PC-9 (cell line): ENCODE measurements around the gene BARHL1. TPM values are rescaled to one million over a fixed set of nuclear protein-coding genes. Genes with fewer than 3 reads are reported as not detected.

Source experiments
- BruUV-seq: library from RNA; stranded (reverse); fragments of 400-500 nt; replicated peaks from 2 replicates; lab custom pipeline; 2021; lab: Mats Ljungman, UMichigan
- CTCF ChIA-PET: fragments of 300-600 bp; sonication (Branson Sonifier 250); formaldehyde crosslinking; loops from one replicate; lab custom pipeline; 2022; ENCODE audit warnings: antibody characterized with exemption; lab: Charles Lee
- POLR2A ChIA-PET: fragments of 300-600 bp; sonication (Branson Sonifier 250); formaldehyde crosslinking; loops from one replicate; lab custom pipeline; 2022; ENCODE audit warnings: antibody characterized with exemption; ENCODE audit not compliant: unreplicated experiment; lab: Charles Lee
- DNase-seq, 2 experiments: peaks; one replicate each; pipeline versions ENCODE4 v3.0.0 to v3.0.0-alpha.2; 2015 to 2022; ENCODE audit warnings: mixed read lengths in 1 of 2
- H2AFZ ChIP-seq: fragments of 200-600 bp; sonication (generic); 2 replicates; pipeline ENCODE4 v1.8.1; 2017; ENCODE audit warnings: antibody characterized with exemption
- H3F3A ChIP-seq: fragments of 200-600 bp; sonication (generic); 2 replicates; pipeline ENCODE4 v1.8.1; 2017; ENCODE audit warnings: antibody characterized with exemption, mild to moderate bottlenecking, low read depth; ENCODE audit not compliant: insufficient read depth
- H3K27ac ChIP-seq: fragments of 200-600 bp; sonication (generic); 2 replicates; pipeline ENCODE4 v1.6.1; 2016; ENCODE audit warnings: mixed run types
- H3K27me3 ChIP-seq: fragments of 200-600 bp; sonication (generic); 2 replicates; pipeline ENCODE4 v1.6.1; 2016; ENCODE audit warnings: low read depth, mixed run types; ENCODE audit not compliant: insufficient read depth
- H3K36me3 ChIP-seq: fragments of 200-600 bp; sonication (generic); 2 replicates; pipeline ENCODE4 v1.6.1; 2016; ENCODE audit warnings: low read depth, mixed run types
- H3K4me1 ChIP-seq: fragments of 200-600 bp; sonication (generic); replicated peaks from 2 replicates; pipeline ENCODE4 v1.6.1; 2016; ENCODE audit warnings: mixed run types; ENCODE audit not compliant: insufficient read depth
- H3K4me2 ChIP-seq: fragments of 200-600 bp; sonication (generic); 2 replicates; pipeline ENCODE4 v1.6.1; 2017; ENCODE audit warnings: mixed run types
- H3K4me3 ChIP-seq: fragments of 200-600 bp; sonication (generic); 2 replicates; pipeline ENCODE4 v1.6.1; 2016; ENCODE audit warnings: mixed run types
- H3K79me2 ChIP-seq: fragments of 200-600 bp; sonication (generic); 2 replicates; pipeline ENCODE4 v1.6.1; 2017; ENCODE audit warnings: low read depth, mixed run types
- H3K9me2 ChIP-seq: fragments of 200-600 bp; sonication (generic); 2 replicates; pipeline ENCODE4 v1.8.1; 2017; ENCODE audit warnings: mild to moderate bottlenecking; ENCODE audit not compliant: insufficient read depth
- H3K9me3 ChIP-seq: fragments of 200-600 bp; sonication (generic); 2 replicates; pipeline ENCODE4 v1.8.1; 2016; ENCODE audit warnings: low read depth; ENCODE audit not compliant: insufficient read depth
- H4K20me1 ChIP-seq: fragments of 200-600 bp; sonication (generic); 2 replicates; pipeline ENCODE4 v1.8.1; 2017; ENCODE audit not compliant: insufficient read depth
- EZH2 ChIP-seq: fragments of 200-600 bp; sonication (generic); IDR thresholded peaks from 2 replicates; pipeline ENCODE4 v1.8.0; 2017; ENCODE audit warnings: antibody characterized with exemption, low read depth
- intact Hi-C: fragments of 100-400 bp; cut with micrococcal nuclease; formaldehyde crosslinking; loops from one replicate; pipeline ENCODE4 v1.10.0; 2022; ENCODE audit not compliant: unreplicated experiment
- total RNA-seq: library from RNA; stranded (reverse); gene quantifications from 2 replicates; pipeline ENCODE4 v1.2.3, GENCODE V29; 2021
- TF ChIP-seq, protein P1 (sequence below): fragments of 200-600 bp; sonication (generic); conservative IDR thresholded peaks from 2 replicates; pipeline ENCODE4 v1.6.1; 2017; ENCODE audit warnings: mixed run types, antibody characterized with exemption, mild to moderate bottlenecking, moderate library complexity

The BARHL1 gene
- total RNA-seq, 1 experiment from 2014 or later: not detected

GRCh38 chr9:132638240-132638639 is 55.8 kb downstream of the BARHL1 start:
- H3K4me2 ChIP-seq: no peak overlapping the region
- POLR2A ChIA-PET: no interaction called here
- BruUV-seq: no TSS peak

GRCh38 chr9:132639322-132639721 is 56.9 kb downstream of the BARHL1 start:
- H4K20me1 ChIP-seq: 0 out of 2 replicates have a peak, but pooled peaks cover 3% of the 10 kb centered on the region
- CTCF ChIA-PET: no interaction called here
- H3K4me3 ChIP-seq: no peak overlapping the region
- no peaks in the 10 kb centered on the region for H3K27me3 ChIP-seq
- H3K79me2 ChIP-seq: no peaks in the 10 kb centered on the region
- H3K36me3 ChIP-seq: peaks cover under 1% of the 10 kb centered on the region
- no TSS peak for BruUV-seq
- no peaks in the 10 kb centered on the region for H3F3A ChIP-seq
- H3K4me1 ChIP-seq: no peaks in the 10 kb centered on the region
- intact Hi-C loops: no loop called here
- H3K27ac ChIP-seq: no peak overlapping the region
- no peaks in the 10 kb centered on the region for H3K9me2 ChIP-seq
- POLR2A ChIA-PET: no interaction called here
- TF ChIP-seq EZH2: no peak
- TF ChIP-seq, protein P1, sequence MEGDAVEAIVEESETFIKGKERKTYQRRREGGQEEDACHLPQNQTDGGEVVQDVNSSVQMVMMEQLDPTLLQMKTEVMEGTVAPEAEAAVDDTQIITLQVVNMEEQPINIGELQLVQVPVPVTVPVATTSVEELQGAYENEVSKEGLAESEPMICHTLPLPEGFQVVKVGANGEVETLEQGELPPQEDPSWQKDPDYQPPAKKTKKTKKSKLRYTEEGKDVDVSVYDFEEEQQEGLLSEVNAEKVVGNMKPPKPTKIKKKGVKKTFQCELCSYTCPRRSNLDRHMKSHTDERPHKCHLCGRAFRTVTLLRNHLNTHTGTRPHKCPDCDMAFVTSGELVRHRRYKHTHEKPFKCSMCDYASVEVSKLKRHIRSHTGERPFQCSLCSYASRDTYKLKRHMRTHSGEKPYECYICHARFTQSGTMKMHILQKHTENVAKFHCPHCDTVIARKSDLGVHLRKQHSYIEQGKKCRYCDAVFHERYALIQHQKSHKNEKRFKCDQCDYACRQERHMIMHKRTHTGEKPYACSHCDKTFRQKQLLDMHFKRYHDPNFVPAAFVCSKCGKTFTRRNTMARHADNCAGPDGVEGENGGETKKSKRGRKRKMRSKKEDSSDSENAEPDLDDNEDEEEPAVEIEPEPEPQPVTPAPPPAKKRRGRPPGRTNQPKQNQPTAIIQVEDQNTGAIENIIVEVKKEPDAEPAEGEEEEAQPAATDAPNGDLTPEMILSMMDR: no peak
- no peaks in the 10 kb centered on the region for H3K9me3 ChIP-seq
- no peak for DNase-seq
- H2AFZ ChIP-seq: no peak overlapping the region
- H3K4me2 ChIP-seq: no peak overlapping the region

More at GRCh38 chr9:132638240-132638639, 55.8 kb downstream of the BARHL1 start:
- Histone ChIP-seq H4K20me1 (no peaks in the 10 kb centered on the region), H3K79me2 (no peaks in the 10 kb centered on the region), H3K4me3 (no peak overlapping the region), H3K27ac (no peak overlapping the region), H3F3A (no peaks in the 10 kb centered on the region), H3K9me3 (no peaks in the 10 kb centered on the region), H2AFZ (no peak overlapping the region), H3K9me2 (no peaks in the 10 kb centered on the region), H3K27me3 (no peaks in the 10 kb centered on the region), H3K4me1 (no peaks in the 10 kb centered on the region), H3K36me3 (no peaks in the 10 kb centered on the region; the same call in 1 of the 2 replicates)
- DNase-seq: no peak
- TF ChIP-seq EZH2: no peak
- TF ChIP-seq, protein P1: no peak
- CTCF ChIA-PET: no interaction called here
- intact Hi-C loops: no loop called here

Other genes starting within 250 kb of the BARHL1 start
- 21.2 and 23.5 TPM in 2 replicates for gene SETX, start 227.6 kb upstream of the BARHL1 start, total RNA-seq
- 16.0 and 18.5 TPM in 2 replicates for gene TTF1, start 175.8 kb upstream of the BARHL1 start, total RNA-seq
- gene CFAP77, start 172.4 kb upstream of the BARHL1 start, total RNA-seq: not detected in 2 replicates
- 19.2 and 21.5 TPM in 2 replicates for gene DDX31, start 87.4 kb downstream of the BARHL1 start, total RNA-seq
- 24.7 and 26.9 TPM in 2 replicates for gene GTF3C4, start 87.9 kb downstream of the BARHL1 start, total RNA-seq